Naive thymus-derived CD4-positive, alpha-beta T cell (primary cell): Measurements from ENCODE around the gene TTC21A. TPM values are rescaled to one million over a fixed set of nuclear protein-coding genes. Genes with fewer than 3 reads are reported as not detected.
A peak's percentile ranks its signal among the peaks of the same experiment; 100 is the strongest.

ENCODE experiments used
- ATAC-seq: fragments of 150-1000 bp; cut with Tn5 transposase; 2 replicates; pipeline ENCODE4 v1.10.0; 2021; ENCODE audit warnings: mild to moderate bottlenecking, moderate library complexity
- CTCF ChIA-PET: fragments of 350-600 bp; sonication (Branson Sonifier 250); formaldehyde crosslinking; loops from one replicate; lab custom pipeline; 2021; ENCODE audit warnings: antibody characterized with exemption; lab: Charles Lee
- POLR2A ChIA-PET: fragments of 350-600 bp; sonication (Branson Sonifier 250); formaldehyde crosslinking; loops from one replicate; lab custom pipeline; 2021; ENCODE audit warnings: antibody characterized with exemption, inconsistent platforms; lab: Charles Lee
- DNase-seq, 9 donors: peaks; one replicate each; pipeline versions ENCODE4 v3.0.0 to v3.0.0-alpha.2; 2020 to 2022; ENCODE audit warnings: mixed read lengths in 1 of 9
- H3K27ac ChIP-seq: one replicate; pipeline ENCODE4 v1.7.0; 2013; ENCODE audit warnings: mild to moderate bottlenecking, low read depth, low read length, moderate library complexity
- H3K27me3 ChIP-seq, 2 donors: one replicate each; pipeline ENCODE4 v1.7.0; 2013; ENCODE audit warnings: low read length in 2 of 2, mild to moderate bottlenecking in 2 of 2, moderate library complexity in 2 of 2; ENCODE audit not compliant: control insufficient read depth in 2 of 2, insufficient read depth in 2 of 2
- H3K36me3 ChIP-seq, 3 experiments: 1 replicate in 2 of 3; 2 replicates in 1 of 3; pipeline ENCODE4 v1.7.0; 2013; ENCODE audit warnings: low read length in 3 of 3, mild to moderate bottlenecking in 3 of 3, moderate library complexity in 1 of 3; ENCODE audit not compliant: insufficient read depth in 3 of 3, control insufficient read depth in 2 of 3
- H3K4me1 ChIP-seq, 2 donors: one replicate each; pipeline ENCODE4 v1.7.0; 2013; ENCODE audit warnings: low read length in 2 of 2, mild to moderate bottlenecking in 2 of 2, moderate library complexity in 1 of 2; ENCODE audit not compliant: control insufficient read depth in 2 of 2, insufficient read depth in 2 of 2
- H3K4me3 ChIP-seq: 2 replicates; pipeline ENCODE4 v1.7.0; 2013; ENCODE audit warnings: mild to moderate bottlenecking, low read length
- H3K9me3 ChIP-seq, 3 experiments: 1 replicate in 2 of 3; 2 replicates in 1 of 3; pipeline ENCODE4 v1.7.0; 2013; ENCODE audit warnings: low read length in 3 of 3; ENCODE audit not compliant: control insufficient read depth in 2 of 3
- H3K27ac Mint-ChIP-seq, 9 donors: one replicate each; pipeline ENCODE4 v1.8.0; 2020 to 2022; ENCODE audit warnings: mixed read lengths in 9 of 9, mild to moderate bottlenecking in 8 of 9, moderate library complexity in 5 of 9, inconsistent platforms in 2 of 9
- H3K27me3 Mint-ChIP-seq, 5 donors: one replicate each; pipeline ENCODE4 v1.8.0; 2021 to 2022; ENCODE audit warnings: mixed read lengths in 5 of 5, mild to moderate bottlenecking in 1 of 5
- H3K36me3 Mint-ChIP-seq, 5 donors: one replicate each; pipeline ENCODE4 v1.8.0; 2020 to 2022; ENCODE audit warnings: mixed read lengths in 5 of 5, mild to moderate bottlenecking in 3 of 5, inconsistent platforms in 1 of 5
- H3K4me1 Mint-ChIP-seq, 7 donors: one replicate each; pipeline ENCODE4 v1.8.0; 2020 to 2022; ENCODE audit warnings: mixed read lengths in 7 of 7, mild to moderate bottlenecking in 3 of 7, inconsistent platforms in 1 of 7
- H3K4me3 Mint-ChIP-seq, 10 donors: one replicate each; pipeline ENCODE4 v1.8.0; 2020 to 2022; ENCODE audit warnings: mild to moderate bottlenecking in 10 of 10, mixed read lengths in 10 of 10, moderate library complexity in 6 of 10, inconsistent platforms in 2 of 10
- H3K9me3 Mint-ChIP-seq, 11 donors: one replicate each; pipeline ENCODE4 v1.8.0; 2020 to 2022; ENCODE audit warnings: mixed read lengths in 11 of 11, mild to moderate bottlenecking in 4 of 11, inconsistent platforms in 1 of 11, moderate library complexity in 1 of 11
- intact Hi-C, 2 donors: fragments of 100-400 bp; cut with micrococcal nuclease; formaldehyde crosslinking; loops; one replicate each; pipeline ENCODE4 v1.15.1; 2023
- polyA plus RNA-seq, 2 donors: library from polyadenylated mRNA; unstranded; fragments of 300-500 nt; fragmentation: Illumina TruSeq; gene quantifications; one replicate each; pipeline ENCODE4 v1.2.3, GENCODE V29; 2021
- total RNA-seq, 6 experiments: library from RNA in 5 of 6; stranded (reverse) in 5 of 6; gene quantifications; 1 replicate in 5 of 6; 2 replicates in 1 of 6; pipeline ENCODE4 v1.2.3 and lab custom pipeline; 2021 to 2026

Gene TTC21A
- total and polyA plus RNA-seq, 7 experiments from 2014 or later, result 0.37 to 9.7 (median 4.8) TPM

DNA sequence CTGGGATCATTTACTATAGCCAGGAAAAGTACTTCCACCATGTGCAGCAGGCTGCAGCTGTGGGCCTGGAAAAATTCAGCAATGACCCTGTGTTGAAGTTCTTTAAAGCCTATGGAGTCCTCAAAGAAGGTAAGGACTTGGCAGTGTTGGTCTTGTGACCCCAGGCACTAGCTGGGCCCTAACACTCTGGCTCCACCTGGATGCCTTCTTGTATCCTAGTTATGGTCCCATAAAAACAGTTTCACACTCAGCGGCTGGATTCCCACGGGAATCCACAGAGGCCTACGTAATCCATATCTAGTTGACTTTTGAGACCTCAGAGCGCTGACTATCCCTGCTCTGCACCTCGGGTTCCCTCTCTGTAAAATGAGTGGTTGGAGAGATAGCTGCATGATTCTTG is 1.6 kb downstream of the TTC21A start:
- Mint-ChIP-seq H3K4me1 (peaks cover 37 to 47% (median 39%) of the 10 kb centered on the region in 7 donors), H3K9me3 (no peaks in the 10 kb centered on the region), H3K4me3 (peak overlapping the region in 7 of 10 donors; percentile 4 to 100 (median 92)), H3K36me3 (peaks cover 0 to 8% (median 0%) of the 10 kb centered on the region in 5 donors), H3K27me3 (peaks cover 0 to 5% (median 0%) of the 10 kb centered on the region in 5 donors), H3K27ac (peak overlapping the region in 5 of 9 donors; percentile 58 to 96 (median 84))
- no peak overlapping the region for H3K4me3 ChIP-seq
- intact Hi-C loops, result loop anchor here (2.0 to 5.0 kb wide), 4 partner anchors 16 to 972 kb away; partner anchors contain the start of genes ACAA1 (in 1 of the 2), MYD88 (in 1 of the 2), RPSA (in 1 of the 2) and SLC25A38 (in 1 of the 2)
- POLR2A ChIA-PET, result interaction anchor here (0.7 to 2.0 kb wide), 2 partner anchors 42 to 301 kb away, joined by 3 to 4 read pairs; no protein-coding TSS in a partner anchor
- H3K36me3 ChIP-seq, result peaks cover 0 to 8% (median 0%) of the 10 kb centered on the region in 3 experiments
- CTCF ChIA-PET, result interaction anchor here (1.0 kb wide), 1 partner anchor 36 kb away, joined by 3 read pairs; no protein-coding TSS in a partner anchor
- H3K27ac ChIP-seq, result no peak overlapping the region
- no peaks in the 10 kb centered on the region for H3K27me3 ChIP-seq
- H3K4me1 ChIP-seq, result peaks cover 18 to 22% of the 10 kb centered on the region in 2 donors
- ATAC-seq (no peak), DNase-seq (no peak)
- no peaks in the 10 kb centered on the region for H3K9me3 ChIP-seq

DNA sequence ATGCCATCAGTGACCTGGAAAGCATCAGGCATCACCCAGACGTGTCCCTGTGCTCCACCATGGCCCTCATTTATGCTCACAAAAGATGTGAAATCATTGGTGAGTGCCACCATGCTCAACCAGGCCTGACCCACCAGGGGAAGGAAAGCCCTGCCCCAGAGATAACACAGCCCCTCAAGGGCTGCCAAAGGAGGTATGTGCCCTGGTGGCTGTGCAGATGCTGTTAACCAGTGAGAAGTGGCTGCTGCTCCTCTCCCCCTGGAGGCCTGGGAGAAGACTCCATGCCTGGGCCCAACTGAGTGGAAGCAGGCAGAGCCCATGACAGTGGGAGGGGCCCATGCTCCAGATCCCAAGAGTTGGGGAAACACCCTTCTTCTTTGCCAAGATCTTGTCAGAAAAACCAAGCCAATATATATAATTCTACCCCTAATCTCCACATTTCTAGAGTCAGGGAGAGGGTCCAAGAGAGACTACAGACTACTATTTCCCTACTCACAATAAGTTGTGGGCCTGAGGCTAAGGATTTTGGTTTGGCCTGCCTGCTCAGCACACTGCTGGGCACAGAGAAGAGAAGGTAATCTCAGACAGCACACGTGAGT is 2.7 kb downstream of the TTC21A start:
- Histone ChIP-seq H3K27me3 (no peaks in the 10 kb centered on the region), H3K4me1 (peaks cover 18 to 22% of the 10 kb centered on the region in 2 donors), H3K4me3 (no peak overlapping the region), H3K36me3 (peaks cover 0 to 8% (median 0%) of the 10 kb centered on the region in 3 experiments), H3K9me3 (no peaks in the 10 kb centered on the region), H3K27ac (no peak overlapping the region)
- Mint-ChIP-seq H3K27me3 (peaks cover 0 to 5% (median 0%) of the 10 kb centered on the region in 5 donors), H3K4me3 (no peak overlapping the region), H3K27ac (no peak overlapping the region), H3K9me3 (no peaks in the 10 kb centered on the region), H3K4me1 (peaks cover 34 to 38% (median 35%) of the 10 kb centered on the region in 7 donors), H3K36me3 (peaks cover 0 to 8% (median 0%) of the 10 kb centered on the region in 5 donors)
- intact Hi-C loops, result no loop called here
- ChIA-PET CTCF (interaction anchor here (0.9 kb wide), 1 partner anchor 17 kb away, joined by 3 read pairs; no protein-coding TSS in a partner anchor), POLR2A (no interaction called here)
- DNase-seq (peak in 1 of 9 donors; percentile 17), ATAC-seq (no peak)

DNA sequence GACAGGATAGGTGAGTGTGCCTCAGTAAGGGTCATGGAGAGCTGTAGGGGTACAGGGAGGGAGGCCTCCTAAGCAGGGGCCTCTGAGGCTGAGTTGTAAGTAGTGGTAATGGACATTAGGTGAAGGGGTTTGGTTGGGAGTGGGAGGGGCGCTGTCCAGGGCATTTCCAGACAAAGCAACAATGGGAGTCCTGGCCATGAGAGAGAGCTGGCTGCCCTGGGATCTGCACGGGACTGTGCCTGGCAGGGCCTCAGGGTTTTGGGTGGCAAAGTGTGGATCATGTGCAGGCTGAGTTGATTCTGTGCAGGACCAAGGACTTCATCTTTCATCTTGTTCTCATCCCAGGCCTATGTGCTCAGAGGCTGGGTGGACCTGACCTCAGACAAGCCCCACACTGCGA is 4.6 kb downstream of the TTC21A start:
- DNase-seq (peak in 1 of 9 donors; percentile 15), ATAC-seq (no peak)
- ChIA-PET POLR2A (no interaction called here), CTCF (no interaction called here)
- Mint-ChIP-seq H3K4me1 (peaks cover 16 to 21% (median 18%) of the 10 kb centered on the region in 7 donors), H3K9me3 (no peaks in the 10 kb centered on the region), H3K4me3 (no peak overlapping the region), H3K27me3 (peaks cover 0 to 3% (median 0%) of the 10 kb centered on the region in 5 donors), H3K36me3 (peaks cover 0 to 3% (median 0%) of the 10 kb centered on the region in 5 donors), H3K27ac (peak overlapping the region in 1 of 9 donors; percentile 2)
- Histone ChIP-seq H3K9me3 (no peaks in the 10 kb centered on the region), H3K36me3 (peaks cover 0 to 5% (median 0%) of the 10 kb centered on the region in 3 experiments), H3K27ac (no peak overlapping the region), H3K4me3 (no peak overlapping the region), H3K27me3 (no peaks in the 10 kb centered on the region), H3K4me1 (peaks cover 12 to 14% of the 10 kb centered on the region in 2 donors)
- intact Hi-C loops, result no loop called here

DNA sequence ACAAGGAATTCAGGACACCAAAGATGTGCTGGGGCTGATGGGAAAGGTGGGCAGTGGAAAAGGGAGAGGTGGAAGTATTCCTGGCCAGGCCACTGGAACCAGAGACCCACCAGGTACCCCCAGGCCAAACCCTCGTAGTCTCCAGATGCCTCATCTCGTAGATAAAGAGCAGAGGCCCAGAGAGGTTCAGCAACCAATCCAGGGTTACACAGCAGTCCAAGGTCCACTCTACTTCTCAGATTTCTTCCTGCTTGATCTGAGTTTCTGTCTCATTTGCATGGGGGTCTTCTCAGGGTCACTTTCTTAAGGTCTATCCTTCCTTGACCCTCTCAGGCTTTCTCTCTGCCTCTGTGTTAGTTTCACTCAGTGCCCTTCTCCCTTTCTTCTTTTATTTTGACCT is 5.1 kb downstream of the TTC21A start:
- Mint-ChIP-seq H3K9me3 (no peaks in the 10 kb centered on the region), H3K27ac (peak overlapping the region in 1 of 9 donors; percentile 38), H3K36me3 (peaks cover 0 to 4% (median 0%) of the 10 kb centered on the region in 5 donors), H3K4me3 (no peak overlapping the region), H3K27me3 (peaks cover 0 to 3% (median 0%) of the 10 kb centered on the region in 5 donors), H3K4me1 (peaks cover 16 to 21% (median 18%) of the 10 kb centered on the region in 7 donors)
- peak in 1 of 9 donors; percentile 13 for DNase-seq
- no peak overlapping the region for H3K27ac ChIP-seq
- no peaks in the 10 kb centered on the region for H3K9me3 ChIP-seq
- H3K4me1 ChIP-seq, result peaks cover 12 to 14% of the 10 kb centered on the region in 2 donors
- ChIA-PET POLR2A (no interaction called here), CTCF (no interaction called here)
- no peak for ATAC-seq
- intact Hi-C loops, result no loop called here
- H3K36me3 ChIP-seq, result peaks cover 0 to 3% (median 0%) of the 10 kb centered on the region in 3 experiments
- no peaks in the 10 kb centered on the region for H3K27me3 ChIP-seq
- H3K4me3 ChIP-seq, result no peak overlapping the region

DNA sequence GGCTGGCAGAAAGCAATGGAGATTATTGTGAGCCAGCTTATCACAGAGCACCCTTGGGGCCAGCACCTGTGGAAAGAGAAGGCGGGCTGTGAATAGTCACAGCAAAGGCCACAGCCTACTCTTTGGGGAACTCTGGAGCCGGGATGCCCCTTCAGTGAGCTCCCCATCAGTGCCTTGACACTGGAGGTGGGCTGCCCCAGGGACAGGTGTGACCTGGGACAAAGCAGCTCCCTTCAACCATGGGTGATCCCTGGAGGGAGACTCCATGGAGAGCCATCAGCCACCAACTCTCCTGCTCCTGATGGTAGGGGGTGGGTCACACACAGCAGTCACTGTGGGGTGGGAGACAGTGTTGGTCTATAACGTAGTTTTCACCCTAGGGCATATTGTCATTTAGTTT is 5.8 kb downstream of the TTC21A start:
- no peak for DNase-seq
- Histone ChIP-seq H3K9me3 (no peaks in the 10 kb centered on the region), H3K4me1 (peaks cover 6% of the 10 kb centered on the region in 2 donors), H3K27me3 (no peaks in the 10 kb centered on the region), H3K27ac (no peak overlapping the region), H3K36me3 (no peaks in the 10 kb centered on the region), H3K4me3 (no peak overlapping the region)
- intact Hi-C loops, result no loop called here
- CTCF ChIA-PET, result no interaction called here
- no peak for ATAC-seq
- POLR2A ChIA-PET, result no interaction called here
- Mint-ChIP-seq H3K9me3 (no peaks in the 10 kb centered on the region), H3K4me1 (peaks cover 9 to 13% (median 11%) of the 10 kb centered on the region in 7 donors), H3K27ac (peak overlapping the region in 1 of 9 donors; percentile 38), H3K4me3 (no peak overlapping the region), H3K36me3 (peaks cover 0 to 4% (median 0%) of the 10 kb centered on the region in 5 donors), H3K27me3 (peaks cover 0 to 3% (median 0%) of the 10 kb centered on the region in 5 donors)

DNA sequence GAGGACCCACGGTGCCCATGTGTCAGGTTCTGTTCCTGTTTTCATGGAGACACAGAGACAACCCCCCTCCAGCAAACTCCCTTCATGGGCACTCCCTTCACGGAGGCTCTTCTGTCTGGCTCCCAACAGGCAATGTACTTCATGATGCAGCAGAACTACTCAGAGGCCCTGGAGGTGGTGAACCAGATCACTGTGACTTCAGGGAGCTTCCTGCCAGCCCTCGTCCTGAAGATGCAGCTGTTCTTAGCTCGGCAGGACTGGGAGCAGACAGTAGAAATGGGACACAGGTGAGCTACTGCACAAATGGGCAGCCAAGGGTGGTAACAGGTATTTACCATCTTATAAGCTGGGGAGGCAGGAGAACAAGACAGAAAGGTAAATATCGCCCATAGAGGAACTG is 7.0 kb downstream of the TTC21A start:
- no peaks in the 10 kb centered on the region for H3K27me3 Mint-ChIP-seq
- H3K36me3 Mint-ChIP-seq, result peaks cover 0 to 7% (median 1%) of the 10 kb centered on the region in 5 donors
- Histone ChIP-seq H3K27ac (no peak overlapping the region), H3K36me3 (no peaks in the 10 kb centered on the region), H3K4me3 (no peak overlapping the region), H3K9me3 (no peaks in the 10 kb centered on the region), H3K27me3 (no peaks in the 10 kb centered on the region), H3K4me1 (no peaks in the 10 kb centered on the region)
- no peak for ATAC-seq
- POLR2A ChIA-PET, result no interaction called here
- no peak overlapping the region for H3K4me3 Mint-ChIP-seq
- no peak for DNase-seq
- H3K27ac Mint-ChIP-seq, result no peak overlapping the region
- H3K9me3 Mint-ChIP-seq, result no peaks in the 10 kb centered on the region
- intact Hi-C loops, result no loop called here
- CTCF ChIA-PET, result interaction anchor here (0.7 kb wide), 1 partner anchor 71 kb away, joined by 3 read pairs; no protein-coding TSS in a partner anchor
- peaks cover 0 to 2% (median 0%) of the 10 kb centered on the region in 7 donors for H3K4me1 Mint-ChIP-seq
